GM21528 (cell line): ENCODE data around the gene NPHP4.
"Not testable (repeated sequence)": the region's sequence is repeated elsewhere in the genome, so short reads cannot be mapped to it uniquely, and the experiment has no call there.

ENCODE experiments used
- ATAC-seq: cut with Tn5 transposase; IDR thresholded peaks from one replicate; pipeline ENCODE4 v1.9.1; 2021; ENCODE audit warnings: mild to moderate bottlenecking, moderate library complexity; ENCODE audit not compliant: unreplicated experiment, low FRiP score

NPHP4 gene

GRCh38 chr1:5904551-5904950 is 87.7 kb downstream of the NPHP4 start:
- no peak for ATAC-seq

GRCh38 chr1:5903680-5904079 is 88.5 kb downstream of the NPHP4 start:
- no peak for ATAC-seq

- no peak for ATAC-seq
These were observed 89.2 kb downstream of the NPHP4 start for GRCh38 chr1:5903031-5903430.

- ATAC-seq: no peak
These were observed 90.4 kb downstream of the NPHP4 start for GRCh38 chr1:5901841-5902240.

GRCh38 chr1:5901150-5901549 is 91.1 kb downstream of the NPHP4 start:
- ATAC-seq: no peak

GRCh38 chr1:5898266-5898665 is 94.0 kb downstream of the NPHP4 start:
- ATAC-seq: no peak

- no peak for ATAC-seq
These were observed 95.2 kb downstream of the NPHP4 start for GRCh38 chr1:5896706-5897660.

- no peak for ATAC-seq
These were observed 96.5 kb downstream of the NPHP4 start for GRCh38 chr1:5895446-5896406.

GRCh38 chr1:5893699-5894278 is 98.4 kb downstream of the NPHP4 start:
- not testable (repeated sequence) for ATAC-seq

- no peak for ATAC-seq
These were observed 99.9 kb downstream of the NPHP4 start for GRCh38 chr1:5892329-5892728.

GRCh38 chr1:5891736-5892135 is 100.5 kb downstream of the NPHP4 start:
- ATAC-seq: no peak

GRCh38 chr1:5891137-5891536 is 101.1 kb downstream of the NPHP4 start:
- no peak for ATAC-seq

GRCh38 chr1:5890346-5891106 is 101.7 kb downstream of the NPHP4 start:
- no peak for ATAC-seq

GRCh38 chr1:5889901-5890300 is 102.3 kb downstream of the NPHP4 start:
- ATAC-seq: no peak

- ATAC-seq: no peak
These were observed 102.8 kb downstream of the NPHP4 start for GRCh38 chr1:5889462-5889861.

- ATAC-seq: no peak
These were observed 103.5 kb downstream of the NPHP4 start for GRCh38 chr1:5888606-5889211.

- no peak for ATAC-seq
These were observed 104.3 kb downstream of the NPHP4 start for GRCh38 chr1:5887971-5888361.

GRCh38 chr1:5887349-5887970 is 104.8 kb downstream of the NPHP4 start:
- no peak for ATAC-seq
